HG03060 (cell line): ENCODE measurements around the gene TNNT1.
A peak's percentile ranks its signal among the peaks of the same experiment; 100 is the strongest.

Source experiments
- ATAC-seq: cut with Tn5 transposase; IDR thresholded peaks from one replicate; pipeline ENCODE4 v1.9.1; 2021; ENCODE audit warnings: low read depth, moderate number of reproducible peaks; ENCODE audit not compliant: unreplicated experiment

The TNNT1 gene

DNA sequence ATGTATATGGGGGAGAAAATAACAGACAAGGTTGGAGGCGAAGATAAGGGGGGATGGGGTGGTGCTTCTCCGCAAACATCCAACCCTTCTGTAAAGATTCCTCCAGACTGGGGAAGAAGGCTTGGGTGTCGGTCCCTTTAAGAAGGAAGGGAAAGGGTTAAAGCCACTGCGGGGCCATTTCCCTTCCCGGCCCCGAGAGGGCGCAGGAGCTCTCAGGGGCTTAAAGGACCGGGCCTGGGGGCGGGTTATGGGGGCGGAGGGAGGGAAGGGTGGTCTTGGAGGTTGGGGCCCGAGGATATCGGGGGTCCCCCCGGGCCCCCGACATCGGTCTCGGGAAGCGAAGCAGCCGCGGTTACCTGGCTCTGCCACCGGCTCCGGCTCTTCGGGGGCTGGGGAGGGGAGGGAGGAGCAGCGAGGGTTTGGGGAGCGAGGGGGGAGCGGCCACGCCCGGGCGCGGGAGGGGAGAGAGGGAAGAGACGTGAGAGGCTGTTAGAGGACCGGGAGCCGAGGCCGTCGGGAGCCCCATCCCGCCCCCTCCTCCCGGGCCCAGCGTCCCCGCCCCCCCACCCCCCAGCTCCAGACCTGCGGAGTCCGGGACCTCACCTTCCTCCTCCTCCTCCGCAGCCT is 2.8 kb downstream of the TNNT1 start:
- ATAC-seq = no peak

DNA sequence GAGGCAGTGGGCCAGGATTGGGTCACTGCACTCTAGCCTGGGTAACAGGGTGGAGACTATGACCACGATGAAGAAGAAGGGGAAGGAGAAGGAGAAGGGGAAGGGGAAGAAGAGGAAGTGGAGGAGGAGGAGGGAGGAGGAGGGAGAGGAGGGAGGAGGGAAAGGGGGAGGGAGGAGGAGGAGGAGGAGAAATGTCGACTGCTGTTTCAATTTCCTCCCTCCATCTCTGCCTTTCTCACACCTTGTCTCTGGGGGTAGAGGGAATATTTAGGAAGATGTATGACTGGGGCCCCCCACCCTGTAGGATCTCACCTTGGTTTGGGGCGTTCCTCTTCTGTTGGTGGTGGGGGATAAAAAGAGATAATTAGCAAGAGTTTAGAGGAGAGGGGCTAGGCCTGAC is 3.8 kb downstream of the TNNT1 start:
- ATAC-seq = no peak

DNA sequence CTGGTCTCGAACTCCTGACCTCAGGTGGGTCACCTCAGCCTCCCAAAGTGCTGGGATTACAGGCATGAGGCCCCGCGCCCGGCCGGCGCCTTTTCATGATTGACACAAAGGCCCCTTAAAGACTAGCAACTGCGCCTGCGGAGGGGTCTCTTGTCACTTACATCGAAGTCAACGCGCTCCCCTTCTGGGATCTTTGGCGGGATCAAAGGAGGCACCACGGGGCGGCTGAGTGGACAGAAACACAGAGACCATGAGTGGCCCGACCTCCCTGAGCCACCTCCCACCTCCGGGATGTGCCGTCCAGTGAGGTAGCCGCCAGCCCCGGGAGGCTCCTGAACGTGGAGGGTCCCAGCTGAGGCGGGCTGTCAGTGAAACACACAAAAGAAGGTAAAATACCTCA is 7.3 kb downstream of the TNNT1 start:
- ATAC-seq = no peak

DNA sequence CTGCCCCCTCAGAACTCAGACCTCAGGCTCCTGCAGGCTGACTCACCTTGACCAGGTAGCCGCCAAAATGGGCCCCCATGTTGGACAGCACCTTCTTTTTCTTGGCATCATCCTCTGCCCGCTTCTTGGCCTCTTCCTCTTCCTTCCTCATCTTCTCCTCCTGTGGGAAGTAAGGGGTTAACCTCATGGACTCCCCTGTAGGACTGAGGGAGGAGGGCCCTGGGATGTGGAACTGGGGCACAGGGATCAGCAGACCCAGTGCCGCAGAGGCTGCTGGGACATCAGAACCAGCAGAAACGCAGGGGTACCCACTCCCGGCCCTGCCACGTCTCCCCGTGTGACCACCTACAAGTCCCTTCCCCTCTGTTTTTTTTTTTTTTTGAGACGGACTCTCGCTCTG is 11.1 kb downstream of the TNNT1 start:
- ATAC-seq = no peak

DNA sequence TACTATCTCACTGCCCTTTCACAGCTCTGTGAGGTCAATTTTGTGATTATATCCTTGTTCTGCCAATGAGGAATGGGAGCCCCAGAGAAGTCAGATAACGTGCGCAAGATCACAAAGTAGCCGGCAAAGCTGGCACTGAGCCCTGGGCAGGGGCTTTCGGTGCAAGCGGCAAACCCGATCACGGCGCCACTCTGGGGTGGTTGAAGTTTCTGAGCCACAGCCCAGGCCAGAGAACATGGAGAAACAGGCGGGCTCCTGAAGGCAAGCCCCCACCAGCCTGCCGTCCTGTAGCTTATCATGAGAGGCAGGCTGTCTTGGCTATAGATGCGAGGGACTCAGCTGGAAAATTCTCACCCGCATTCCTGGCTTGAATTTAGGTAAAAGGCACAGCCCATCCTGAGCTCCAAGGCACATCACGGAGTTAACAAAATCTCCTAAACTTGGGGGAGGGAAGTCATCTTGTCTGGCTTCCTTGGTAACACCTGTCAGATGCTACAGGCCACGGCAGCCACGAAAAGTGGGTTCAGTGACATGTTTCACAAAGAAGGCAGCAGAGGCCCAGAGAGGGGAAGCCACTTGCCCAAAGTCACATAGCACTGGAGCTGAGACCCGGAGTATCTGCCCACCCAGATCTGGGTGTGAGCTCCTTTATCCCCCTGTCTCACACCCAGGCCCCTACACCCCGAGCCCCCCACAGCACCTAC is 12.5 kb downstream of the TNNT1 start:
- ATAC-seq = no peak

DNA sequence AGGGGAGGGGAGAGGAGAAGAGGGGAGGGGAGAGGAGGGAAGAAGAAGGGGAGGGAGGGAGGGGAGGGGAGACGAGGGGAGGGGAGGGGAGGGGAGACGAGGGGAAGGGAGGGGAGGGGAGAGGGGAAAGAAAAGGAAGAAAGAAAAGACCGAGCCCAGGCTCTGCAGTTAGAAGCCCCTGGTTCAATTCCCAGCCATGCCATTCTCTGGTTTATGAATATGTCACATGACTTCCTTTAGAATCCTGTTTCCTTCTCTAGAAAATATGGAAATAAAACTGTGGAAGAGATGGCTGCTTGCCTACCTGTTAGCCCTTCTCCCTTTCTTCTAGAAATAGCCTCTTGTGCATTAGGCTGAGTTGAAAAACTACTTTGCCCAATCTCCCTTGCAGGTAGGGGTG is 14.3 kb downstream of the TNNT1 start:
- no peak for ATAC-seq

DNA sequence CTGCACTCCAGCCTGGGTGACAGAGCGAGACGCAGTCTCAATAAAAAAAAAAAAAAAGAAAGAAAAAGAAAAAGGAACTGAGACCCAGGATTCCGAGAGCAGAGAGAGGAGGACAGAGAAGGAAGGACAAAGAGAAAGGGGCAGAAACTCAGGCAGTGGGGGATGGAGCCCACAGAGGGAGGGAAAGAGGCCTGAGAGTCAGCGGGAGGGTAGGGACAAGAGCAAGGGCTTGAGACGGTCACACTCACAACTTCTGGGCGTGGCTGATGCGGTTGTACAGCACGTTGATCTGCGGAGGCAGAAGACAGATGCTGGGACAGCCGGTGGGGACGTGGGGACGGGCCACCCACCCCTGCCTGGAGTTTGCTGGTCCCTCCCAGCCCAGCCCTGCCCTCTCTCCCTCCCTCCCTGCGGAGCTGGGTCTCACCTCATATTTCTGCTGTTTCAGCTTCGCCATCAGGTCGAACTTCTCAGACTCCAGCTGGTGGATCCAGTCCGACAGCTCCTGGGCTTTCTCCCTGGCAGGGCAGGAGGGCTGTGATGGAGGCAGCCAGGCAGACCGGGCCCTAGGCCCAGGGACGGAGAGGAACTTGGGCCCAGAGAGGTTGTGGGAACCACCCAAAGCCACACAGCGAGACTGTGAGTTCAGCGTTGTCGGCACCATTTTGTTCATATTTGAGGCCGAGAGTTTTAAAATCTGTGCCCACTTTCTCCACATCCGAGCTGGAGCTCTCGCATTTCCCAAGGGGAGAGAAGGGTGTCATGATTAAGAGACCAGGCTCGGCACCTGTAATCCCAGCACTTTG is 15.2 kb downstream of the TNNT1 start:
- ATAC-seq = no peak

DNA sequence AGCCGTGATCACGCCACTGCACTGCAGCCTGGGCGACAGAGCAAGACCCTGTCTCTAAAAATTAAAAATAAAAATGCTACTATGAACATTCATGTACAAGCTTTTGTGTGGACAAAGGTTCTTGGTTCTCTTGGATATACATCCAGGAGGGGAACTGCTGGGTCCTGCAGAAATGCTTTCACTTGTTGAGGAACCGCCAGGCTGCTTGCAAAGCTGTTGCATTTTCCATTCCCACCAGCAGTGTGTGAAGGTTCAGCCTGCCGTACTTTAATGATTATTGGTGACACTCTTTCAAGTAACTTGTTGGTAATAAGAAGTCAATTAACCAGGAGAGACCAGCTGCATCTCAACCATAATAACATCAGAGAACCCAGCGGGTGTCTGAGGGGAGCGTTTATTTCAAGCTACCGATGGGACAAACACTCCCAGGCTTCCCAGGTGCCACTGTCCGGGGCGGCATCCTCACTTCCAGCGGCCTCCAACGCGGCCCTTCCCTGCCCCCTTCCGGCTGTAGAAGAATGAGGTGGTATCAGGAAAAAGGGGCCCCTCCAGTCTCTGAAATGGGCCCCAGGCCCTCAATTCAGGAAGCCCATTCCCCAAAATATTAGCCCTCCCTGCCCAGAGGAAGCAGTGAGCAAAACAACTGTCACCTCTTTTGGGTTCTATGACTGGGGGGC is 16.4 kb downstream of the TNNT1 start:
- no peak for ATAC-seq

DNA sequence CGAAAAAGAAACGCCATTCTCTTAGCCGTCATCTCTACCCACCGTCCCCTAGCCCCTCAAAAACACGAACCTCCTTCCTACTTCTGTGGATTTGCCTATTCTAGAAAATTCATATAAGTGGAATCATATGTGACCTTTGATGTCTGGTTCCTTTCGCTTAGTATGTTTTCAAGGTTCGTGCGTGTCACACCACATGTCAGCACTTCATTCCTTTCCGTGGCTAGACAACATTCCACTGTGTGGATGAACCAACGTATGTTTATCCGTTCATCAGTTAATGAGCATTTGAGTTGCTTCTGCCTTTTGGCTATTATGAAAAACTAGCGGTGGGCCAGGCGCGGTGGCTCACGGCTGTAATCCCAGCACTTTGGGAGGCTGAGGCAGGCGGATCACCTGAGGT is 17.6 kb downstream of the TNNT1 start:
- no peak for ATAC-seq

DNA sequence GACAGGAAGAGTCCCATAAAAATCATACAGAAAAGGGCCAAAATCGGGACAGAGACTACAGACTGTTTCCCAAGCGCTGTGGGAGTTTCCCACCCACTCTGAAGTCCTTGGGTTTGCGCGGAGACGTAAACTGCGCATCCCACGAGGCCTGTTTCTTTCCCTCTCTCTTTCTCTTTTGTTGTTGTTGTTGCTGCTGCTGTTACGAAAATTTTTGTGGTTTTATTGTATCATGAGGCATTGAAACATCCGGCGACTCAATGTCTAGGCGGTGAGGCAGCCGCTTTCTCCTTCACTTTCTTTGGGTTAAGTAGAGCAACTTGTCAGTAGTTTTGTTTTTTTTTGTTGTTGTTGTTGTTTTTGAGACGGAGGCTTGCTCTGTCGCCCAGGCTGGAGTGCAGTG is 30.0 kb downstream of the TNNT1 start:
- ATAC-seq = no peak

DNA sequence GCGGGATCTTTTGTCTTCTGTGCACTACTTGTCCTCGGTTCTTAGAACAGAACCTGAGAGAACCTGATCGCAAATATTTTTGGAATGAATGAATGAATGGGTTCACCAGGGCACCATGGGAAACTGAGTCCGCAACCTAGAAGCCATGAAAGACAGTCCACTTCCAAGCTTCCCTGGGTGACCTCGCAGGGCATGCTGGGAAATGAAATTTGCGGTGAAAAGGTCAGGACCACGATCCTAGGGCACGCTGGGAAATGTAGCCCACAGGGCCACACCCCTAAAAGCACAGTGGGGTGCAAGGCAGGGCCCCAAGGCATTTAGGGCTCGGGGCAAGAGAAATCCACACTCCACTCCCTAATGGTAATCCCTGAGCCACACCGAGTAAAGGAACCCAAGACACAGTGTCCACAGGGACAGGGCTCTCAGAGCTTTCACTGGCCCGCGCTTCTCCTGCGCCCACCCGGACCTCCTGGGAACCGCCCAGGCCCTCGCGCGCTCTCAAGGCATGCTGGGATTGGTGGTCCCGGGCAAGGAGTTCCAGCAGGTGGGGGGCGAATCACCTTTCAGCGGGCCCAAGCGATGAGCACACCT is 30.5 kb downstream of the TNNT1 start:
- no peak for ATAC-seq

DNA sequence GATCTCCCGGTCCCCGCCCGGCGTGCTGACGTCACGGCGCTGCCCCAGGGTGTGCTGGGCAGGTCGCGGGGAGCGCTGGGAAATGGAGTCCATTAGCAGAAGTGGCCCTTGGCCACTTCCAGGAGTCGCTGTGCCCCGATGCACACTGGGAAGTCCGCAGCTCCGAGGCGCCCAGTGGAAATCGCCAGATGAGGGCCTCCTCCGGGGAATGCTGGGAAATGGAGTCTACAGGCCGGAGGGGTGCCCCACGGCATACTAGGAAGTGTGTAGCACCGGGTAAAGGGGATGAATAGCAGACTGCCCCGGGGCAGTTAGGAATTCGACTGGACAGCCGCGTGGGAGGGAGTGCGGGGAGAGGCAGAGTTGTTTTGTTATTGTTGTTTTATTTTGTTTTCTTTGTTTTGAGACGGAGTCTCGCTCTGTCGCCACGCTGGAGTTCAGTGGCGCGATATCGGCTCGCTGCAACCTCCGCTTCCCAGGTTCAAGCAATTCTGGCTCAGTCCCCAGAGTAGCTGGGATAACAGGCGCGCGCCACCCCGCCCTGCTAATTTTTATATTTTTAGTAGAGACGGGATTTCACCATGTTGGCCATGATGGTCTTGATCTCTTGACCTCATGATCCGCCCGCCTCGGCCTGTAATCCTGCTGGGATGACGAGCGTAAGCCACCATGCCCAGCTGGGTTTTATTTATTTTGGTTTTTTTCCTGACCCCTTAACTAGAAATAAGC is 31.2 kb downstream of the TNNT1 start:
- ATAC-seq = peak; percentile 75

DNA sequence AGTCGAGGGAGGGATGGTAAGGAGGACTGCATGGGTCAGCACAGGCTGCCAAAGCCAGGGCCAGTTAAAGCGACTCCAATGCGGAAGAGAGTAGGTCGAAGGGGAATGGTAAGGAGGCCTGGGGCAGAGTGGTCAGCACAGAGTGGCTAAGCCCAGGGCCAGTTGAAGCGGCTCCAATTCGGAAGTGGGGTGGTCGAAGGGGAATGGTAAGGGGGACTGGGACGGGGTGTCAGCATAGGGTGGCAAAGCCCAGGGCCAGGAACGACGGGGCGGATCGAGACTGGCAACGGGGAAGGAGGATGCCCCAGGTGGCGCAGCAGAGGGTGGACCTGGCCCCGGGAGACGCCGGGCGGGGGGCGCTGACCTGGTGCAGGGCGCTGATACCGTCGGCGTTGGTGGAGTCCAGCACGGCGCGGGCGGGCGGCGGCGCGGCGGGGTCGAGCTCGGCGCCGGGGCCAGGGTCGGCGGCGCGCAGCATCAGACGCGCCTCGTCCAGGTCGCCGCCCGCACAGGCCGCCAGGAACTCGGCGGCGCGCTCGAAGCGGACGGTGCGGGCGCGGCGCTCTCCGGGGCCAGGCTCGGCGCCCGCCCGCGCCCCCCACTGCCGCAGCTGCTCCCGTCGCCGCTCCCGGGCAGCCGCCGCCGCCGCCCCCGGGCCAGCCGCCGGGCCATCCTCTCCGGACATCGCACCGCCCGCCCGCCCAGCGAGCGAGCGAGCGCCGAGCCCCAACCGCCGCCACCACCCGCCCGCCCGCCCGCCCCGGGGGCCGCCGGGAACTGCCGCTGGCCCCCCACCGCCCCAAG is 31.9 kb downstream of the TNNT1 start, which contains the start of gene PPP1R12C:
Gene PPP1R12C (minus strand): TSS at position 779 of the 804 bp plus-strand sequence. CDS start 94 bp downstream, at position 685.
- no peak for ATAC-seq

DNA sequence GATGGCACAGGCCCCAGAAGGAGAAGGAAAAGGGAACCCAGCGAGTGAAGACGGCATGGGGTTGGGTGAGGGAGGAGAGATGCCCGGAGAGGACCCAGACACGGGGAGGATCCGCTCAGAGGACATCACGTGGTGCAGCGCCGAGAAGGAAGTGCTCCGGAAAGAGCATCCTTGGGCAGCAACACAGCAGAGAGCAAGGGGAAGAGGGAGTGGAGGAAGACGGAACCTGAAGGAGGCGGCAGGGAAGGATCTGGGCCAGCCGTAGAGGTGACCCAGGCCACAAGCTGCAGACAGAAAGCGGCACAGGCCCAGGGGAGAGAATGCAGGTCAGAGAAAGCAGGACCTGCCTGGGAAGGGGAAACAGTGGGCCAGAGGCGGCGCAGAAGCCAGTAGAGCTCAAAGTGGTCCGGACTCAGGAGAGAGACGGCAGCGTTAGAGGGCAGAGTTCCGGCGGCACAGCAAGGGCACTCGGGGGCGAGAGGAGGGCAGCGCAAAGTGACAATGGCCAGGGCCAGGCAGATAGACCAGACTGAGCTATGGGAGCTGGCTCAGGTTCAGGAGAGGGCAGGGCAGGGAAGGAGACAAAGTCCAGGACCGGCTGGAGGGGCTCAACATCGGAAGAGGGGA is 32.7 kb downstream of the TNNT1 start:
- no peak for ATAC-seq

DNA sequence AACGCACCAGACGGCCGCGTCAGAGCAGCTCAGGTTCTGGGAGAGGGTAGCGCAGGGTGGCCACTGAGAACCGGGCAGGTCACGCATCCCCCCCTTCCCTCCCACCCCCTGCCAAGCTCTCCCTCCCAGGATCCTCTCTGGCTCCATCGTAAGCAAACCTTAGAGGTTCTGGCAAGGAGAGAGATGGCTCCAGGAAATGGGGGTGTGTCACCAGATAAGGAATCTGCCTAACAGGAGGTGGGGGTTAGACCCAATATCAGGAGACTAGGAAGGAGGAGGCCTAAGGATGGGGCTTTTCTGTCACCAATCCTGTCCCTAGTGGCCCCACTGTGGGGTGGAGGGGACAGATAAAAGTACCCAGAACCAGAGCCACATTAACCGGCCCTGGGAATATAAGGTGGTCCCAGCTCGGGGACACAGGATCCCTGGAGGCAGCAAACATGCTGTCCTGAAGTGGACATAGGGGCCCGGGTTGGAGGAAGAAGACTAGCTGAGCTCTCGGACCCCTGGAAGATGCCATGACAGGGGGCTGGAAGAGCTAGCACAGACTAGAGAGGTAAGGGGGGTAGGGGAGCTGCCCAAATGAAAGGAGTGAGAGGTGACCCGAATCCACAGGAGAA is 33.5 kb downstream of the TNNT1 start:
- ATAC-seq = no peak

DNA sequence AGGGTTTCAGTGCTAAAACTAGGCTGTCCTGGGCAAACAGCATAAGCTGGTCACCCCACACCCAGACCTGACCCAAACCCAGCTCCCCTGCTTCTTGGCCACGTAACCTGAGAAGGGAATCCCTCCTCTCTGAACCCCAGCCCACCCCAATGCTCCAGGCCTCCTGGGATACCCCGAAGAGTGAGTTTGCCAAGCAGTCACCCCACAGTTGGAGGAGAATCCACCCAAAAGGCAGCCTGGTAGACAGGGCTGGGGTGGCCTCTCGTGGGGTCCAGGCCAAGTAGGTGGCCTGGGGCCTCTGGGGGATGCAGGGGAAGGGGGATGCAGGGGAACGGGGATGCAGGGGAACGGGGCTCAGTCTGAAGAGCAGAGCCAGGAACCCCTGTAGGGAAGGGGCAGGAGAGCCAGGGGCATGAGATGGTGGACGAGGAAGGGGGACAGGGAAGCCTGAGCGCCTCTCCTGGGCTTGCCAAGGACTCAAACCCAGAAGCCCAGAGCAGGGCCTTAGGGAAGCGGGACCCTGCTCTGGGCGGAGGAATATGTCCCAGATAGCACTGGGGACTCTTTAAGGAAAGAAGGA is 34.4 kb downstream of the TNNT1 start:
- no peak for ATAC-seq

DNA sequence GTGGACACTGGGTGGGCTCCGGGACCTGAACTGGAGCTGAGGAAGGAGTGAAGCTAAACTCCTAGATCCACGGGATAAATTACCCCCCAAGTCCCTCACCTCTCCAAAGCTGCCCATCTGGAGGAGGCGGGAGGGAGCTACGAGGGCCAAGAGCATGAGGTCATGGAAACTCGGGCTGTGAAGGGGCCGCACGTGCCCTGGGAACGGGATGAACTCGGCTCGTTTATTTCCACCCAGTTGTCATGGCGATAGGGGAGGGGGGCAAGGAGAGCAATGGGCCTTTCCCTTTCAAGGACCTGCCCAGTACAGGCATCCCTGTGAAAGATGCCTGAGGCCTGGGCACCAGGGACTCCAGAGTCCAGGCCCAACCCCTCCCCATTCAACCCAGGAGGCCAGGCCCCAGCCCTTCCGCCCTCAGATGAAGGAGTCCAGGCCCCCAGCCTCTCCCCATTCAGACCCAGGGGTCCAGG is 35.4 kb downstream of the TNNT1 start:
- ATAC-seq = no peak
